Left lung (tissue), 10 donors: ENCODE results near the gene LRIT2. TPM values are rescaled to one million over a fixed set of nuclear protein-coding genes. Genes with fewer than 3 reads are reported as not detected.

Source experiments
- ATAC-seq: fragments of 200-7000 bp; cut with Tn5 transposase; one replicate; pipeline ENCODE4 v1.9.1; 2020; ENCODE audit warnings: moderate library complexity
- DNase-seq, 4 donors: peaks; one replicate each; pipeline ENCODE4 v3.0.0-alpha.2; 2013 to 2020
- H3K27ac ChIP-seq, 2 donors: fragments of 200-600 bp; sonication (generic) in 1 of 2; one replicate each; pipeline versions ENCODE4 v1.5.0 to v1.8.0; 2020 to 2021
- H3K27me3 ChIP-seq, 2 donors: fragments of 200-600 bp; sonication (generic) in 1 of 2; one replicate each; pipeline versions ENCODE4 v1.5.0 to v1.8.0; 2020 to 2021
- H3K36me3 ChIP-seq, 2 donors: fragments of 200-600 bp; sonication (generic) in 1 of 2; one replicate each; pipeline versions ENCODE4 v1.5.0 to v1.8.0; 2020 to 2021
- H3K4me1 ChIP-seq, 2 donors: fragments of 200-600 bp; one replicate each; pipeline ENCODE4 v1.8.0; 2021
- H3K4me3 ChIP-seq, 2 donors: fragments of 200-600 bp; sonication (generic) in 1 of 2; one replicate each; pipeline versions ENCODE4 v1.5.0 to v1.8.0; 2020 to 2021; ENCODE audit warnings: mild to moderate bottlenecking in 1 of 2
- H3K9me3 ChIP-seq, 2 donors: fragments of 200-600 bp; sonication (generic) in 1 of 2; one replicate each; pipeline versions ENCODE4 v1.5.0 to v1.8.0; 2020 to 2021
- CTCF ChIP-seq, 2 donors: fragments of 200-600 bp; sonication (generic) in 1 of 2; IDR thresholded peaks; one replicate each; pipeline versions ENCODE4 v1.5.0 to v1.8.0; 2021; ENCODE audit warnings: antibody characterized with exemption in 2 of 2
- intact Hi-C, 2 donors: fragments of 100-400 bp; cut with DNase I; formaldehyde crosslinking; loops; one replicate each; pipeline versions ENCODE4 v1.11.2 to v1.14.2; 2022
- polyA plus RNA-seq, 6 donors: library from polyadenylated mRNA; unstranded; fragments of 120-200 nt; gene quantifications; one replicate each; pipeline ENCODE4 v1.2.1, GENCODE V29; 2013; ENCODE audit not compliant: insufficient read length in 6 of 6
- total RNA-seq, 2 donors: library from RNA; stranded (reverse); fragmentation: NEBNext Ultra II Directional; extraction: Animal tissue kit (Norgen Biotek cat#: 25700); gene quantifications; one replicate each; pipeline ENCODE4 v1.2.1, GENCODE V29; 2021
- donor health status: DM: no; HTN: yes; CAD: no.
- donor health status: DM: no; HTN: no; CAD: no.

The LRIT2 gene
- total and polyA plus RNA-seq, 8 donors: not detected

GRCh38 chr10:84265418-84265817, 40.1 kb upstream of the LRIT2 start:
- intact Hi-C loops: loop anchor here in 1 of 2 donors (10.0 kb wide), 1 partner anchor 109 kb away; no protein-coding TSS in a partner anchor
- DNase-seq: no peak
- TF ChIP-seq CTCF (IDR thresholded peaks at IDR 0.05): no peak
- Histone ChIP-seq H3K27me3 (peaks cover 6 to 7% of the 10 kb centered on the region in 2 donors), H3K9me3 (no peaks in the 10 kb centered on the region), H3K27ac (no peak overlapping the region), H3K4me1 (no peaks in the 10 kb centered on the region), H3K4me3 (no peak overlapping the region), H3K36me3 (no peaks in the 10 kb centered on the region)
- no peak for ATAC-seq

GRCh38 chr10:84264611-84265141, 39.3 kb upstream of the LRIT2 start:
- ATAC-seq: peak; percentile 98
- no peaks in the 10 kb centered on the region for H3K4me1 ChIP-seq
- H3K36me3 ChIP-seq: no peaks in the 10 kb centered on the region
- TF ChIP-seq CTCF (IDR thresholded peaks at IDR 0.05): peak; percentile 86 to 93
- H3K27me3 ChIP-seq: peaks cover 6 to 7% of the 10 kb centered on the region in 2 donors
- intact Hi-C loops: loop anchor here in 1 of 2 donors (5.0 to 10.0 kb wide), 2 partner anchors 110 to 273 kb away; no protein-coding TSS in a partner anchor
- H3K27ac ChIP-seq: no peak overlapping the region
- H3K4me3 ChIP-seq: no peak overlapping the region
- DNase-seq: peak; percentile 54 to 81 (median 62)
- no peaks in the 10 kb centered on the region for H3K9me3 ChIP-seq

GRCh38 chr10:84263716-84264115, 38.4 kb upstream of the LRIT2 start:
- intact Hi-C loops: loop anchor here in 1 of 2 donors (5.0 to 10.0 kb wide), 2 partner anchors 111 to 274 kb away; no protein-coding TSS in a partner anchor

GRCh38 chr10:84262190-84262956, 37.0 kb upstream of the LRIT2 start:
- intact Hi-C loops: loop anchor here in 1 of 2 donors (5.0 to 10.0 kb wide), 2 partner anchors 112 to 275 kb away; no protein-coding TSS in a partner anchor
- Histone ChIP-seq H3K4me1 (no peaks in the 10 kb centered on the region), H3K9me3 (no peaks in the 10 kb centered on the region), H3K27me3 (peaks cover 6 to 8% of the 10 kb centered on the region in 2 donors), H3K36me3 (no peaks in the 10 kb centered on the region), H3K4me3 (no peak overlapping the region), H3K27ac (no peak overlapping the region)
- DNase-seq: no peak
- no peak for TF ChIP-seq CTCF (IDR thresholded peaks at IDR 0.05)
- no peak for ATAC-seq

More at GRCh38 chr10:84263716-84264115, 38.4 kb upstream of the LRIT2 start:
- Histone ChIP-seq H3K27me3 (peaks cover 6 to 7% of the 10 kb centered on the region in 2 donors), H3K4me1 (no peaks in the 10 kb centered on the region), H3K4me3 (no peak overlapping the region), H3K27ac (no peak overlapping the region), H3K36me3 (no peaks in the 10 kb centered on the region), H3K9me3 (no peaks in the 10 kb centered on the region)
- ATAC-seq: no peak
- TF ChIP-seq CTCF (IDR thresholded peaks at IDR 0.05): no peak
- no peak for DNase-seq
